ENCODE data around the gene GABARAPL1. TPM values are rescaled to one million over a fixed set of nuclear protein-coding genes. Genes with fewer than 3 reads are reported as not detected.

The GABARAPL1 gene
- total RNA-seq, 1 experiment from 2014 or later: 88.9 TPM

DNA sequence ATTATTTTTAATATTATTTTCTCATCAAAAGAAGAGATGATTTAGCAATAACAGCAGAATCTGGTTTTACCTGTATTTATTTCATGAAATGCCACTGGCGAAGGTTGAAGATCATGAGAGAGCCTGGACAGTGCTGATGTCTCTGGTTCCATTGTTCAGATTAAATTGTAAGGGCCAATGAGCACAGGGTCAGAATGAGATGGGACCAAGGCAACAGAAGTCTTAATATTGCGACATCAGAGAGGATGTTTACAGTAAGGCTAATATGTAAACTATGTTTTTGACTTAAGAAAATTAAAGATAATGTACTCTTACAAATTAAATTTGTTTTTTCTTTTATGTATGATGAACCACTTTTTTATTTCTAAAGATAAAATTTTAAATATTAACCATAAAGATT lies 59.8 kb downstream of the GABARAPL1 start:
- DNase-seq (ENCODE audit: low spot score): no peak
- in situ Hi-C loops (cut with HindIII; ENCODE audit: low sequenced_read_pairs): no loop called here

Other genes with a start within 250 kb of the GABARAPL1 start
- gene CLEC12A, start 241.5 kb upstream of the GABARAPL1 start, total RNA-seq (2014; rRNA removed; shearing (Covaris generic)): not detected in 2 replicates
- gene CLEC1B, start 213.8 kb upstream of the GABARAPL1 start, total RNA-seq (2014; rRNA removed; shearing (Covaris generic)): not detected in 2 replicates
- not detected in 2 replicates for gene CLEC12B, start 202.2 kb upstream of the GABARAPL1 start, total RNA-seq (2014; rRNA removed; shearing (Covaris generic))
- gene CLEC9A, start 182.2 kb upstream of the GABARAPL1 start, total RNA-seq (2014; rRNA removed; shearing (Covaris generic)): not detected in 2 replicates
- not detected in 2 replicates for gene CLEC1A, start 113.9 kb upstream of the GABARAPL1 start, total RNA-seq (2014; rRNA removed; shearing (Covaris generic))
- not detected in 2 replicates for gene CLEC7A, start 82.7 kb upstream of the GABARAPL1 start, total RNA-seq (2014; rRNA removed; shearing (Covaris generic))
- gene OLR1, start 40.7 kb upstream of the GABARAPL1 start, total RNA-seq (2014; rRNA removed; shearing (Covaris generic)): 0.37 and 4.3 TPM in 2 replicates
- 0.68 TPM in 1 of 2 replicates, not detected in the other for gene TMEM52B, start 33.8 kb upstream of the GABARAPL1 start, total RNA-seq (2014; rRNA removed; shearing (Covaris generic))
- not detected in 2 replicates for gene KLRD1, start 95.0 kb downstream of the GABARAPL1 start, total RNA-seq (2014; rRNA removed; shearing (Covaris generic))
- not detected in 2 replicates for gene KLRK1, start 177.2 kb downstream of the GABARAPL1 start, total RNA-seq (2014; rRNA removed; shearing (Covaris generic))
- gene KLRC4, start 196.9 kb downstream of the GABARAPL1 start, total RNA-seq (2014; rRNA removed; shearing (Covaris generic)): not detected in 2 replicates
- gene KLRC3, start 207.7 kb downstream of the GABARAPL1 start, total RNA-seq (2014; rRNA removed; shearing (Covaris generic)): not detected in 2 replicates
- gene KLRC2, start 223.1 kb downstream of the GABARAPL1 start, total RNA-seq (2014; rRNA removed; shearing (Covaris generic)): not detected in 2 replicates
- gene KLRC1, start 240.5 kb downstream of the GABARAPL1 start, total RNA-seq (2014; rRNA removed; shearing (Covaris generic)): not detected in 2 replicates